Esophagus muscularis mucosa (tissue), 4 donors: ENCODE data around the gene ORC1. TPM values are rescaled to one million over a fixed set of nuclear protein-coding genes. Genes with fewer than 3 reads are reported as not detected.
A peak's percentile ranks its signal among the peaks of the same experiment; 100 is the strongest.

ENCODE experiments used
- DNase-seq: peaks from one replicate; pipeline ENCODE4 v3.0.0-alpha.2; 2017; ENCODE audit errors: extremely low spot score
- H3K27ac ChIP-seq, 4 donors: fragments of 200-600 bp; sonication (generic); replicated peaks in 1 of 4; 1 replicate in 3 of 4; 2 replicates in 1 of 4; pipeline ENCODE4 v1.5.1; 2016 to 2019; ENCODE audit warnings: mild to moderate bottlenecking in 1 of 4
- H3K27me3 ChIP-seq, 4 donors: fragments of 200-600 bp; sonication (generic); one replicate each; pipeline versions ENCODE4 v1.5.1 to v1.6.0; 2016 to 2019
- H3K36me3 ChIP-seq, 4 donors: fragments of 200-600 bp; sonication (generic); one replicate each; pipeline ENCODE4 v1.5.1; 2016 to 2019
- H3K4me1 ChIP-seq, 4 donors: fragments of 200-600 bp; sonication (generic); one replicate each; pipeline ENCODE4 v1.5.1; 2016 to 2019
- H3K4me3 ChIP-seq, 4 donors: fragments of 200-600 bp; sonication (generic); 1 replicate in 2 of 4; 2 replicates in 2 of 4; pipeline ENCODE4 v1.5.1; 2016 to 2019; ENCODE audit warnings: mild to moderate bottlenecking in 4 of 4, moderate library complexity in 1 of 4
- H3K9me3 ChIP-seq, 4 donors: fragments of 200-600 bp; sonication (generic); 1 replicate in 3 of 4; 2 replicates in 1 of 4; pipeline ENCODE4 v1.5.1; 2016 to 2019
- EP300 ChIP-seq: sonication (generic); formaldehyde crosslinking; IDR thresholded peaks from one replicate; pipeline ENCODE4 v1.6.1; 2017; ENCODE audit warnings: antibody characterized with exemption
- POLR2A ChIP-seq: fragments of 450-650 bp; IDR thresholded peaks from one replicate; pipeline ENCODE4 v1.6.1; 2017; ENCODE audit warnings: antibody characterized with exemption, moderate library complexity, mild to moderate bottlenecking, low read depth
- POLR2AphosphoS5 ChIP-seq, 2 donors: sonication (generic); formaldehyde crosslinking; IDR thresholded peaks; one replicate each; pipeline ENCODE4 v1.6.1; 2017; ENCODE audit warnings: antibody characterized with exemption in 2 of 2
- WGBS: methylation state at CpG from one replicate; pipeline ENCODE4 v1.1.5; 2018; 5-methylcytosine and 5-hydroxymethylcytosine counted together
- intact Hi-C: fragments of 100-400 bp; cut with DNase I; formaldehyde crosslinking; loops from one replicate; pipeline ENCODE4 v1.15.1; 2023
- total RNA-seq, 4 donors: library from RNA; depleted of rRNA; stranded (reverse); fragments of >200 nt; gene quantifications; one replicate each; pipeline versions ENCODE4 v1.1.0 to v1.2.1, GENCODE V29; 2016
- TF ChIP-seq, protein P1 (sequence below), 3 experiments: fragments of 200-600 bp in 2 of 3; fragments of 450-650 bp in 1 of 3; sonication (generic) in 2 of 3; IDR thresholded peaks; one replicate each; pipeline ENCODE4 v1.5.1; 2017 to 2019; ENCODE audit warnings: antibody characterized with exemption in 3 of 3, mild to moderate bottlenecking in 2 of 3, moderate library complexity in 1 of 3

ORC1 gene
- total RNA-seq = 1 to 10 TPM in 1 of 4 donors, under 1 TPM in 3; 0.17 to 1.2 (median 0.33) TPM

DNA sequence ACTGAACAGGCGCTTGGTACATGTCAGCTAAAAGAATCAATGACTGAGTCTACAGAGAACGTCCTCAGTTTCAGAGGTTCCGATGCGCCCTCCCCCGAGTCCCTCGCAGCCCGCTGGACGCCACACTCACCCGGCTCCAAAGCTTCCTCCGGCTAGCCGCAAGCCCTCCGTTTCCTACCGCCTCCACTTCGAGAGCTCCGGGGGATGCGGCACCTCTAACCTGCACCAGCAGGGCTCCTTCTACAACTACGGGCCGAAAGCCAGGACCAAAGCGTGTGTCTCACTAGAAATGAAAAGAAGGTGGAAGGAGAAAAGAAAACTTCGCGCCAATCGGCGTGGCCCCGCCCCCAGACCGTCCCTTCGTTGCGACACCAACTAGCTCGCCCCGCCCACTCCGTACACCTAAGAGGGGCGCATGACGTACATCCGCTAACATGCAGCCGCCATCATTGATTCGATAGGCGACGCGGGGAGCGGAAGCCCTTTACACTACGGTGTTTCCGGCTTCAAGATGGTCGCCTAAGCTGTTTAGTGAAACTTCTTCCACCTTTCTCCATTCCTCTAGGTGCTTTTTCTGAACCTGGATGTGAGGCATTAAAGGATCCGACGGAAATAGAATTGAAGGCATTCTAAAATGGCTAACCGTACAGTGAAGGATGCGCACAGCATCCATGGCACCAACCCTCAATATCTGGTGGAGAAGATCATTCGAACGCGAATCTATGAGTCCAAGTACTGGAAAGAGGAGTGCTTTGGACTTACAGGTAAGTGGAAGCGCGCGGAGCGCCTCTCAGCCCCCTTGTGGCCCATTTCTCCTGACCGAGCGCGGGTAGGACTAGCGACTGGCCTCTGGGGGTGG lies at the start of gene ORC1, which contains the start of gene PRPF38A:
Gene ORC1, minus strand, starts transcription at position 308 of the 859 bp plus-strand sequence. CDS start 2,200 bp downstream, outside the sequence.
Gene PRPF38A, plus strand, starts transcription at position 487 of the 859 bp plus-strand sequence. Its CDS starts 148 bp downstream, at position 635.
- H3K9me3 ChIP-seq = no peaks in the 10 kb centered on the region
- peak within 1 kb of the TSS; percentile 72 to 91 (median 83) for H3K4me3 ChIP-seq
- peak within 1 kb of the TSS; percentile 86 to 91 (median 90) for H3K27ac ChIP-seq
- peak; percentile 99 for DNase-seq
- H3K36me3 ChIP-seq = peaks cover 17 to 36% (median 30%) of the 10 kb centered on the region in 4 donors
- TF ChIP-seq POLR2A (no peak), EP300 (no peak), POLR2AphosphoS5 (IDR thresholded peaks at IDR 0.05) (peak; percentile 94 to 96)
- TF ChIP-seq, protein P1, sequence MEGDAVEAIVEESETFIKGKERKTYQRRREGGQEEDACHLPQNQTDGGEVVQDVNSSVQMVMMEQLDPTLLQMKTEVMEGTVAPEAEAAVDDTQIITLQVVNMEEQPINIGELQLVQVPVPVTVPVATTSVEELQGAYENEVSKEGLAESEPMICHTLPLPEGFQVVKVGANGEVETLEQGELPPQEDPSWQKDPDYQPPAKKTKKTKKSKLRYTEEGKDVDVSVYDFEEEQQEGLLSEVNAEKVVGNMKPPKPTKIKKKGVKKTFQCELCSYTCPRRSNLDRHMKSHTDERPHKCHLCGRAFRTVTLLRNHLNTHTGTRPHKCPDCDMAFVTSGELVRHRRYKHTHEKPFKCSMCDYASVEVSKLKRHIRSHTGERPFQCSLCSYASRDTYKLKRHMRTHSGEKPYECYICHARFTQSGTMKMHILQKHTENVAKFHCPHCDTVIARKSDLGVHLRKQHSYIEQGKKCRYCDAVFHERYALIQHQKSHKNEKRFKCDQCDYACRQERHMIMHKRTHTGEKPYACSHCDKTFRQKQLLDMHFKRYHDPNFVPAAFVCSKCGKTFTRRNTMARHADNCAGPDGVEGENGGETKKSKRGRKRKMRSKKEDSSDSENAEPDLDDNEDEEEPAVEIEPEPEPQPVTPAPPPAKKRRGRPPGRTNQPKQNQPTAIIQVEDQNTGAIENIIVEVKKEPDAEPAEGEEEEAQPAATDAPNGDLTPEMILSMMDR (IDR thresholded peaks at IDR 0.05) = peak; percentile 22 to 49 (median 42)
- peaks cover 16 to 30% (median 25%) of the 10 kb centered on the region in 4 donors for H3K4me1 ChIP-seq
- H3K27me3 ChIP-seq = no peaks in the 10 kb centered on the region
- 1% methylated on average over 43 of the region's 57 CpGs for WGBS
- intact Hi-C loops = loop anchor here (2.0 to 10.0 kb wide), 2 partner anchors 38 to 280 kb away; partner anchors contain the start of gene CC2D1B

DNA sequence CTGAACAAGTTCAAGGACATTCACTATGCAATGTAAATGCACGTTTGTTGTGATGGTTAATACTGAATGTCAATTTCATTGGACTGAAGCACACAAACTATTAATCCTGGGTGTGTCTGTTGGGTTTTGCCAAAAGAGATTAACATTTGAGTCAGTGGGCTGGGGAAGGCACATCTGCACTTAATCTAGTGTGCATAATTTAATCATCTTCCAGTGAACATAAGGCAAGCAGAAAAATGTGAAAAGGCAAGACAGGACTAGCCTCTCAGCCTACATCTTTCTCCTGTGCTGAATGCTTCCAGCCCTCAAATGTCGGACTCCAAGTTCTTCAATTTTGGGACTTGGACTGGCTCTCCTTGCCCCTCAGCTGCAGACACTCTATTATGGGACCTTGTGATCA lies 40.2 kb upstream of the ORC1 start:
- intact Hi-C loops = no loop called here
- WGBS = 79% methylated on average over 2 of the region's 2 CpGs

DNA sequence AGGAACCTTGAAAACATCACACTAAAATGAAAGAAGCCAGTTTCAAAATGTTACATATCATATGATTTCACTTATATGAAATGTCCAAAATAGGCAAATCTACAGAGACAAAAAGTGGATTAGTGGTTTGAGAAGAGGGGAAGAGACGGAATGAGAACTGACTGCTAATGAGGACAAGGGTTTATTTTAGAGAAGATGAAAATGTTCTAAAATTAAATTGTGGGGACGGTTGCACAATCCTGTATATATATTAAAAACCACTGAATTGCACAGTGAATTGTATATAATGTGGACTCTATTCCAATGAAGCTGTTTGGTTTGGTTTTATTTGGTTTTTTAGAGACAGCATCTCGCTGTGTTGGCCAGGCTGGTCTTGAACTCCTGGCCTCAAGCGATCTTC lies 35.8 kb upstream of the ORC1 start:
- no peak for DNase-seq
- H3K36me3 ChIP-seq = peaks cover 37 to 97% (median 66%) of the 10 kb centered on the region in 4 donors
- 86% methylated on average over 4 of the region's 4 CpGs for WGBS
- intact Hi-C loops = no loop called here
- H3K27ac ChIP-seq = no peak overlapping the region
- no peaks in the 10 kb centered on the region for H3K27me3 ChIP-seq
- no peak overlapping the region for H3K4me3 ChIP-seq
- H3K9me3 ChIP-seq = no peaks in the 10 kb centered on the region
- TF ChIP-seq POLR2AphosphoS5 (IDR thresholded peaks at IDR 0.05) = no peak
- no peak for TF ChIP-seq EP300
- TF ChIP-seq, protein P1 (IDR thresholded peaks at IDR 0.05) = no peak
- no peak for TF ChIP-seq POLR2A
- no peaks in the 10 kb centered on the region for H3K4me1 ChIP-seq

More for the DNA sequence above, 40.2 kb upstream of the ORC1 start:
- no peak overlapping the region for H3K27ac ChIP-seq
- H3K9me3 ChIP-seq = no peaks in the 10 kb centered on the region
- no peak for TF ChIP-seq POLR2A
- TF ChIP-seq, protein P1 (IDR thresholded peaks at IDR 0.05) = no peak
- H3K36me3 ChIP-seq = peaks cover 33 to 77% (median 51%) of the 10 kb centered on the region in 4 donors
- no peak overlapping the region for H3K4me3 ChIP-seq
- no peaks in the 10 kb centered on the region for H3K4me1 ChIP-seq
- H3K27me3 ChIP-seq = no peaks in the 10 kb centered on the region
- DNase-seq = no peak

DNA sequence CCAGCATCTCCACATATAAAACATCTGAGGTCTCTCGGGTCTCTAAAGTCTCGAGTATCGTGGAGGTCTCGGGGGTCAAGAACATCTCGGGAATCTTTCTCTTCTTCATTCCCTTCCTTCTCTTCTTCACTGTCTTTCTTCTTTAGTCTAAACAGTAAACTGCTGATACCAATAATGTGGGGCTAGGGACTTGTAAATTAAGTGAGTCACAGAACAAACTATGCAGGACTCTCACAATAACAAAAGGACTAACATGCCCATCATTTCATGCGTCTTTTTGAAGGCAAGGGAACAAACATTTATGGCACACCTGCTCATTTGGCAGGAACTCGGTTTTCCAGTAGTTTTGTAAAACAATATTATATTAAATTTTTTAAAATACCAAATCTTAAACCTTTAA lies 32.6 kb upstream of the ORC1 start:
- Histone ChIP-seq H3K27me3 (no peaks in the 10 kb centered on the region), H3K4me1 (no peaks in the 10 kb centered on the region), H3K36me3 (peaks cover 32 to 97% (median 64%) of the 10 kb centered on the region in 4 donors), H3K4me3 (no peak overlapping the region), H3K9me3 (no peaks in the 10 kb centered on the region), H3K27ac (no peak overlapping the region)
- TF ChIP-seq EP300 (no peak), POLR2A (no peak), POLR2AphosphoS5 (IDR thresholded peaks at IDR 0.05) (no peak)
- TF ChIP-seq, protein P1 (IDR thresholded peaks at IDR 0.05) = no peak
- 86% methylated on average over 7 of the region's 7 CpGs for WGBS
- DNase-seq = no peak
- intact Hi-C loops = no loop called here
